ENCODE data around the gene LCN10.

DNA sequence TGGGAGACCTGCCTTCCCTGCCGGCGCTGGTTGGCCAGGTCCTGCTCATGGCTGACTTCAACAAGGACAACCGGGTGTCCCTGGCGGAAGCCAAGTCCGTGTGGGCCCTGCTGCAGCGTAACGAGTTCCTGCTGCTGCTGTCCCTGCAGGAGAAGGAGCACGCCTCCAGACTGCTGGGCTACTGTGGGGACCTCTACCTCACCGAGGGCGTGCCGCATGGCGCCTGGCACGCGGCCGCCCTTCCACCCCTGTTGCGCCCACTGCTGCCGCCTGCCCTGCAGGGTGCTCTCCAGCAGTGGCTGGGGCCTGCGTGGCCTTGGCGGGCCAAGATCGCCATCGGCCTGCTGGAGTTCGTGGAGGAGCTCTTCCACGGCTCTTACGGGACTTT is 19.8 kb downstream of the LCN10 start:
- TF ChIP-seq, protein P1, sequence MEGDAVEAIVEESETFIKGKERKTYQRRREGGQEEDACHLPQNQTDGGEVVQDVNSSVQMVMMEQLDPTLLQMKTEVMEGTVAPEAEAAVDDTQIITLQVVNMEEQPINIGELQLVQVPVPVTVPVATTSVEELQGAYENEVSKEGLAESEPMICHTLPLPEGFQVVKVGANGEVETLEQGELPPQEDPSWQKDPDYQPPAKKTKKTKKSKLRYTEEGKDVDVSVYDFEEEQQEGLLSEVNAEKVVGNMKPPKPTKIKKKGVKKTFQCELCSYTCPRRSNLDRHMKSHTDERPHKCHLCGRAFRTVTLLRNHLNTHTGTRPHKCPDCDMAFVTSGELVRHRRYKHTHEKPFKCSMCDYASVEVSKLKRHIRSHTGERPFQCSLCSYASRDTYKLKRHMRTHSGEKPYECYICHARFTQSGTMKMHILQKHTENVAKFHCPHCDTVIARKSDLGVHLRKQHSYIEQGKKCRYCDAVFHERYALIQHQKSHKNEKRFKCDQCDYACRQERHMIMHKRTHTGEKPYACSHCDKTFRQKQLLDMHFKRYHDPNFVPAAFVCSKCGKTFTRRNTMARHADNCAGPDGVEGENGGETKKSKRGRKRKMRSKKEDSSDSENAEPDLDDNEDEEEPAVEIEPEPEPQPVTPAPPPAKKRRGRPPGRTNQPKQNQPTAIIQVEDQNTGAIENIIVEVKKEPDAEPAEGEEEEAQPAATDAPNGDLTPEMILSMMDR (IDR thresholded peaks at IDR 0.05; ENCODE audit: poor library complexity): no peak
- TF ChIP-seq EZH2 (IDR thresholded peaks at IDR 0.05; ENCODE audit: borderline replicate concordance): no peak

Data from hepatocyte (in vitro differentiated cells).